Hepatocyte (in vitro differentiated cells): ENCODE measurements around the gene FXYD2.

ENCODE experiments used
- EZH2 ChIP-seq: fragments of 200-600 bp; sonication (generic); IDR thresholded peaks from 2 replicates; pipeline ENCODE4 v1.6.1; 2016; ENCODE audit warnings: antibody characterized with exemption, mild to moderate bottlenecking, borderline replicate concordance
- EZH2phosphoT487 ChIP-seq: fragments of 200-600 bp; sonication (generic); IDR thresholded peaks from one replicate; pipeline ENCODE4 v1.6.1; 2018; ENCODE audit warnings: antibody characterized with exemption, mild to moderate bottlenecking, low read depth, moderate library complexity; ENCODE audit not compliant: unreplicated experiment, severe bottlenecking
- TF ChIP-seq, protein P1 (sequence below): fragments of 200-600 bp; sonication (generic); IDR thresholded peaks from 2 replicates; pipeline ENCODE4 v1.5.1; 2016; ENCODE audit warnings: antibody characterized with exemption, mild to moderate bottlenecking; ENCODE audit not compliant: poor library complexity

GRCh38 chr11:117803896-117804295 is 20.6 kb downstream of the FXYD2 start:
- TF ChIP-seq, protein P1, sequence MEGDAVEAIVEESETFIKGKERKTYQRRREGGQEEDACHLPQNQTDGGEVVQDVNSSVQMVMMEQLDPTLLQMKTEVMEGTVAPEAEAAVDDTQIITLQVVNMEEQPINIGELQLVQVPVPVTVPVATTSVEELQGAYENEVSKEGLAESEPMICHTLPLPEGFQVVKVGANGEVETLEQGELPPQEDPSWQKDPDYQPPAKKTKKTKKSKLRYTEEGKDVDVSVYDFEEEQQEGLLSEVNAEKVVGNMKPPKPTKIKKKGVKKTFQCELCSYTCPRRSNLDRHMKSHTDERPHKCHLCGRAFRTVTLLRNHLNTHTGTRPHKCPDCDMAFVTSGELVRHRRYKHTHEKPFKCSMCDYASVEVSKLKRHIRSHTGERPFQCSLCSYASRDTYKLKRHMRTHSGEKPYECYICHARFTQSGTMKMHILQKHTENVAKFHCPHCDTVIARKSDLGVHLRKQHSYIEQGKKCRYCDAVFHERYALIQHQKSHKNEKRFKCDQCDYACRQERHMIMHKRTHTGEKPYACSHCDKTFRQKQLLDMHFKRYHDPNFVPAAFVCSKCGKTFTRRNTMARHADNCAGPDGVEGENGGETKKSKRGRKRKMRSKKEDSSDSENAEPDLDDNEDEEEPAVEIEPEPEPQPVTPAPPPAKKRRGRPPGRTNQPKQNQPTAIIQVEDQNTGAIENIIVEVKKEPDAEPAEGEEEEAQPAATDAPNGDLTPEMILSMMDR: no peak
- TF ChIP-seq EZH2 (no peak), EZH2phosphoT487 (no peak)
